HG03159 (cell line): ENCODE measurements around the gene CHODL.

ENCODE experiments used
- ATAC-seq: cut with Tn5 transposase; IDR thresholded peaks from one replicate; pipeline ENCODE4 v1.9.1; 2021; ENCODE audit warnings: mild to moderate bottlenecking, moderate library complexity; ENCODE audit not compliant: unreplicated experiment

CHODL gene, protein sequence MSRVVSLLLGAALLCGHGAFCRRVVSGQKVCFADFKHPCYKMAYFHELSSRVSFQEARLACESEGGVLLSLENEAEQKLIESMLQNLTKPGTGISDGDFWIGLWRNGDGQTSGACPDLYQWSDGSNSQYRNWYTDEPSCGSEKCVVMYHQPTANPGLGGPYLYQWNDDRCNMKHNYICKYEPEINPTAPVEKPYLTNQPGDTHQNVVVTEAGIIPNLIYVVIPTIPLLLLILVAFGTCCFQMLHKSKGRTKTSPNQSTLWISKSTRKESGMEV

DNA sequence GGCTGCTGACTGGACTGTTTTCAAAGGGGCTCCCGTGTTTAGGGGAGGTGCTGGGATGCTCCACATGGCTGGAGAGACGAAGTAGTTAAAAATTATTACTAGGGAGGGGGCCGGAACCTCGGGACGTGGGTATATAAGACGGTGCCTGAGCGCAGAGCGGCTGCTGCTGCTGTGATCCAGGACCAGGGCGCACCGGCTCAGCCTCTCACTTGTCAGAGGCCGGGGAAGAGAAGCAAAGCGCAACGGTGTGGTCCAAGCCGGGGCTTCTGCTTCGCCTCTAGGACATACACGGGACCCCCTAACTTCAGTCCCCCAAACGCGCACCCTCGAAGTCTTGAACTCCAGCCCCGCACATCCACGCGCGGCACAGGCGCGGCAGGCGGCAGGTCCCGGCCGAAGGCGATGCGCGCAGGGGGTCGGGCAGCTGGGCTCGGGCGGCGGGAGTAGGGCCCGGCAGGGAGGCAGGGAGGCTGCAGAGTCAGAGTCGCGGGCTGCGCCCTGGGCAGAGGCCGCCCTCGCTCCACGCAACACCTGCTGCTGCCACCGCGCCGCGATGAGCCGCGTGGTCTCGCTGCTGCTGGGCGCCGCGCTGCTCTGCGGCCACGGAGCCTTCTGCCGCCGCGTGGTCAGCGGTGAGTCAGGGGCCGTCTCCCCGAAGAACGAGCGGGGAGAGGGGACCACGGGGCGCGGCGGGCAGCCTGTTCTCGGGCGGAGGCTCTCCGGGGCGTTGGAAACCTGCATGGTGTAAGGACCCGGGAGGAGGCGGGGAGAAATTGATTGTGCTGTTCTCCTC is at the start of gene CHODL:
TSS of gene CHODL (plus strand) at position 163 of the 793 bp plus-strand sequence. CDS start at position 554, 391 bp downstream.
- ATAC-seq: no peak

DNA sequence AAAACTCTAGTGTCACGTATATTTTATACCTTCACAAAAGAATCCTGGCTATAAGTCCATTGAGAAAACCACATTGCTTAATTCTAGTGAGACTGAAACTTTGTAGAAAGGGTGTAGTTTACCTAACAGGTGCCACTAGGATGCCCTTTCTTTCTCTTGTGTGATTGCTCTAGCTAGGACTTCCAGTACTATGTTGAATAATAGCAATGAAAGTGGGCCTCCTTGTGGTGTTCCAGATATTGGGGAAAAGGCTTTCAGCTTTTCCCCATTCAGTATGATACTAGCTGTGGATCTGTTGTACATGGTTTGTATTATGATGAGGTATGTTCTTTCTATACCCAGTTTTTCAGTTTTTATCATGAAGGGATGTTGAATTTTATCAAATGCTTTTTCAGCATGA is 39.7 kb upstream of the CHODL start:
- no peak for ATAC-seq

DNA sequence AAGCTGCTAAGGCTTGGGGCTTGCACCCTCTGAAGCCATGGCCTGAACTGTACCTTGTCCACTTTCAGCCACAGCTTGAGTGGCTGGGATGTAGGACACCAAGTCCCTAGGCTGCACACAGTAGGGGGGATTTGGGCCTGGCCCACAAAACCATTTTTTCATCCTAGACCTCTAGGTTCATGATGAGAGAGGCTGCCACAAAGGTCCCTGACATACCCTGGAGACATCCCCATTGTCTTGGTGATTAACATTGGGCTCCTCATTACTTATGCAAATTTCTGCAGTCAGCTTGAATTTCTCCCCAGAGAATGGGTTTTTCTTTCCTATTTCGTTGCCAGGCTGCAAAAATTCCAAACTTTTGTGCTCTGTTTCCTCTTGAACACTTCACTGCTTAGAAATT is 26.3 kb upstream of the CHODL start:
- no peak for ATAC-seq

DNA sequence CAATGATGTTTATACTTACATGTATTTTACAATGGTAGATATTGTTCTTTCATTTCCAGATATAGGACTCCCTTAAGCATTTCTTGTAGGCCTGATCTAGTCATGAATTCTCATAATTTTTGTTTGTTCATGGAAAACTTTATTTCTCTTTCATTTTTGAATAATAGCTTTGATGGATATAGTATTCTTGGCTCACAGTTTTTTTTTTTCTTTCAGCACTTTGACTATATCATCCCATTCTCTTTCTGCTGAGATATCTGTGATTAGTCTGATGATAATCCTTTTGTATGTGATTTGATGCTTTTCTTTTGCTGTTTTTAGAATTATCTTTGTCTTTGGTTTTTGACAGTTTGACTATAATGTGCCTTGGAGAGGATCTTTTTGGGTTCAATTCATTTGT is 24.1 kb upstream of the CHODL start:
- no peak for ATAC-seq

DNA sequence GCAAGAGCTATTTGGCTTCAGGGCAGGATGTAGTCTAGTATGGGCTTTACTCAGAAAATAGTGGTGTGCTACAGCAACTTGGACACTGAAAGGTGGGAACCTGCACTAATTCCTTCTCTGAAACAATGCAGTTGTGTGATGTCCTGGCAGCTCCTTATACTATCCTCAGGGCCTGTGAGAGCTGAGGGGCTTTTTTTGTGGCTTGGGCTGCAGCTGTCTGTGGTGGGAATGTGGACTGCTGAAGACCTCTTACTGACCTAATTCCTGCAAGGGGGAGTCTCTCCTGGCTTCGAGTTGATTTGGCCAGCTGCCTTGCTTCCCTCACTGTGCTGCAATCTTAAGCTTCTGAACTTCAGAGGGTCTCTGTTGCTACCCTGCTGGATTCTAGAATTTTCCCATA is 22.3 kb upstream of the CHODL start:
- no peak for ATAC-seq

DNA sequence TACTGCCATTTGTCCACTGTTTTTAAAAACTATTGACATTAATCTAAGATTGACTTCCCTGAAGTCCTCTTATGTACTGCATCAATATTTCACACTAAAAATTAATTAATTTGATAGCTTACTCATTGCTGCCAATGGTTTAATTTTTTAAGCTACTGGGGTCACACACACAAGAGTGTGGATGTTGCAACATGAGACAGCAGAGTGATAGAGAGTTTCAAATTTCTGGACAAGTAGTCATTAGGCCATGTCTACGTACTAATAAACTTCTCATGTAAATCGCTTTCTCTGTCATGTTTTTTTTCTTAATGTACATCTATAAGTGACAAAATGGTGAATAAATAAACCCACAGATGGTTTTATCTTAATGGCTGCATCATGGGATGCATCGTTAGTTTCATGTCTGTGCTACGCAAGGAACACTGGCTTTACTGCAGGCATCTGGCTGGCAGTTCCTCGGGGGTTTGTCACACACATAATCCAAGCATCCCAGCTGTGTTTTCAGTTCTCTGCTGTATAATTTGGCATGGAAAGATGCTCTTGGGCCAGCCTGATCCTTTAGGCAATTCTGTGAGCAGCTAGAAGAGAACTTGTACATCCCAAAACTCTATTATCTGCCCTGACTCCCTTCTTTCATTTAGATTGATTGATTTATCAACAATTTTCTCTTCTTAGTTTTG is 16.4 kb upstream of the CHODL start:
- ATAC-seq: no peak

DNA sequence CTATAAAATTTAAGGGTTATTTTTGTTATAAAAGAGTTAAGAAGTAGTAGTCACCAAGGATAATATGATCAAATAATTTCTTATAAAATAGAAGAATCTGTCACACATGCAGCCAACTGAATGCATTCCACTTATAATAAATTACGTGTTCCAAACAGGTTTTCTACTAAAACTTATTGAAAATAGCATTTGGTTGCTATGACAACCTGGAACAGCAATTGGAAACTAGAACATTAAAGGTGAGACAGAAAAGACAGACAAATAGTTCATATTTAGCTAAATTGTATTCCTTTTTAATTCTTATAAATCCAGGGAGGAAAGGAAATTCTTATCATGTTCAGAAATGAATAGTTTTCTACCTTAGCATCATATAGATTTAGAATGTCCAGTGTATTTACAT is 9.1 kb upstream of the CHODL start:
- ATAC-seq: no peak

DNA sequence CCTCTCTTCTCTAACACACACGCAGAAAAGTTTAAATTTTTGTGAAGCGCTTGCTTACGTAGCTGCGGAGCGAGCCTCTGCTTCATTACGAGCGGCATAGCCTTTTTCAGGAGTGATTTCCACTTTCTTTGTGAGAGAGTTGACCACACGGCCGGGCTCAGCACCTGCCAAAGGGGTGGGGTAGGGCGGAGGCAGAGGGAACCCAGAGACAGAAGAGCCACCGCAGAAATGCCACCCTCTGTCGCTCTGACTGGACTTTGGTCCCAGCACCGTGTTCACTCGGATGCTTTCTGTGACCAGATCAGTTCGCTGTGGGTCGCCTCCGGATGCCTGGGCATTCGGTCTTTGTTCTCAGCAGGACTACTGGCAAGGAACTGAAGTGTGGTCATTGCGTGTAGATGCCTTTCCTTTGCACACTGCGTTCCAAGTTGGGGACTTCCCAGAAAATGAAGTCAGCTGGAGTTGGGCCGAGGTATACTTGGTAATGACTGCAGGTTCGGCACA is 883 bp downstream of the CHODL start:
- no peak for ATAC-seq

DNA sequence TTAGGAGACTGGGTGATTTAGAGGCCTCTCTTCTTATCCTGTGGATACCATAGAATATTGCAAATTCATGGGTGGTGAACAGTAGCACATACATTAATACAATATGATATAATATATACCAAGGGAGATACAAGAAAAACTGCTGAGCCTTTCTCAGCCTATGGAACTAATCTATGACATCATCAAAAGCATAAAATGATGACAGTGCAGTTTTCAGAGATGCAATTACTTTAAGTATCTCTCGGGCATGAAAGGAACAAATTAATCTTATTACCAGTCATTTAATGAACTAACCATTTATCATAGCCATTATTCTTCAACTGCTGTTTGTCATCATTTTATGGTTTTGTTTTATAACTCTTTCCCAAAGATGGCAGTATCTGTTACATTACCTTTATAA is 3.5 kb downstream of the CHODL start:
- ATAC-seq: no peak

DNA sequence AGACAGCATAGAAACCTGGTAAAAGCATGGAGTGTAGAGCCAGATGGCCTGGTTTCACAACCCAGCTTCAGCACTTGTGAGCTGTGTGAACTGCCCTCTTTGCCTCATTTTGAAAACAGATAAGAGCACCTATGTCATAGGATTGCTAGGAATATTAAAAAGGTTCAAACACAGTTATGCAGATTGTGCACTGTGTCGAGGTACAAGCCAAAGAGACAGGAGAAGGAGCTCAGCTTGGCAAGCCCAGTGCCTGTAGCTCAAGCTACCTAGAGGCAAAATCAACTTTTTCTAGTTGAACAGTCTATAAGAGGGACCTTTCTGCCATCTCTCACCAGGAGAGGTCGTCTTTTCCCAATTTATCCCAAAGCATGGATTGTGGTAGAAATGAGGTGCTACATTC is 5.0 kb downstream of the CHODL start:
- peak; percentile 68 for ATAC-seq

DNA sequence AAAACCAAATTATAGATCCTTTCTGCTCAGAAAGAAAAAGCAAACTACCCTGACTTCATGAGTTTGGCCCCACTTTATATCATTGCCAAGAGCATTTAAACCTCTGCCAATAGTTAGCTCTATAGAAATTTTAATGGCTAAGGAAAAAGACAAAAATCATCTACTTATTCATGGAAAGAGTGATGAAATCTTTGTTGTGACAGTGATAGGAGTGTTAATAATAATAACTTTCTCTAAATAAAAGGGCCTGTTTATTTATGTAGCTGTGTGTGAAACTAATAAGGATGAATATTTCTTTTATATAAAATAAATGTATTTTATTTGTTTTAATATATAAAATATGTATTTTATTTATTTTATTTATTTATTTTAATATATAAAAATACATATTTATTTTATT is 6.4 kb downstream of the CHODL start:
- no peak for ATAC-seq

DNA sequence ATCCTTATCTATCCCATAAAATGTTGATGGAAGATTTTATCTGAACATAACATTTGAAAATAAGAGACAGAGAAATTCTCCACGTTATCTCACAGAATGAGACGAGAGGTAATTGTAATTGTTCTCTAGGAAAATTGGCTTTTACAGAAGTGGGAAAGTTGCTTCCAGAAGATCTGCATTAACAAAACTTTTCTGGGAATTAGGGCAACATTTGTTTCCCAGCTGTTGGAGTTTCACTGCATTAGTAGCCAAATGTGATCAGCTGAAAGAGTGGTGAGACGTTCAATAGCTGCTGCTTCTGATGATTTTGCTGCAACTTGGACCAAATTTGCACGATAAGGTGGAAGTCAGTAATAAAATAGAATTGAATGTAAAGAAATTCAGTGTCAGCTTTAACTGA is 7.6 kb downstream of the CHODL start:
- no peak for ATAC-seq

DNA sequence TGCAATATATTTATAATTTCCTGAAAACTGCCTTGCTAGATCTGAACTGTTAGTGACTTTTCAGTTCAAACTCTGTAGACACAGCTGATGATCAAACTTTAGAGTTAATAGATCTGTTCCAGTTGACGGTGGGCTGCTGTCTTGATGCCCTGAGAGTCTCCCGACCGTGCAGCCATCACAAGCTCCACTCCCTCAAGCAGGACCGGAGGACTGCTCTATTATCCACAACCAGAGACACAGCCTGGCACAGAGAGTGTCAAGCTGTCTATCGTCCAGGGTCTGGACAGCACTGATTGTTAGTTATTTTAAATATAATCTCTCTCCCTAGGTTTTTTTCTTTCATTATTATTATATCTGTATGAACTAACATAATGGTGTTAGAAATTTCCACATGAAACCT is 8.0 kb downstream of the CHODL start:
- ATAC-seq: no peak

DNA sequence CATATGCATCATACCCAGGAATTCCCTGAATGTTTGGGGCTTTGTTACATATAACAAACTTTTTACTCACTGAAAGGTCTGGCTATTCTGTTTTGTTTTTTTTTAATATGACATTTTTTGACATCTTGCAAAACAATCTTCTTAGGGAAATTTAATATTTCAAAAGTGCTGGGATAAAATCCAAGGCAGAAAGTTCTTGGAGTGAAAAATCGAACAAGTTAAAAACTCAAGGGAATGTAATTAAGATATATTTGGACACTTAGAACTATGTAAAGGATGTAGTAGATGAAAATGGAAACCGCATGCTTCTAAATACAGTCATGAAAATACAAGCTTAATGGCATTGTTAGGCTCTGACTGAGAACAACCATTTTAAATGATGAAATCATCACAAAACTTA is 8.6 kb downstream of the CHODL start:
- no peak for ATAC-seq

DNA sequence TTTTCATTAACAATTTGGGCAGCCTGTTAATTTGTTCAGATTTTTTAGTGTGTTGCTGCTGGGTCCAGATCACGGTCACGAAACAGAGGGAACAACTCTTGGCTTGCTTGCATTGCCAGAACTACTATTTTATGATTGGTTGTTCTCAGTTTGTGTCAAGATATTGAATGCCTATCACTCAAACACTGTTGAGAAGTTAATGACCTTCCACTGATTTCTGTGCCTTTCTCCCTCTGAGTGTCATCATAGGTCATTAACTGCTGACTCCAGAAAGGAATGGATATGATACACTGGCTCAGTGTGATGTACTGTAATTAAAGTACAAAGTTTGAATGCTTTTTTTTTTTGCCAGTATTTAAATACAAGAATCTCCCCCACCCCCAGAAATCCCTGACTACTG is 9.2 kb downstream of the CHODL start:
- no peak for ATAC-seq

DNA sequence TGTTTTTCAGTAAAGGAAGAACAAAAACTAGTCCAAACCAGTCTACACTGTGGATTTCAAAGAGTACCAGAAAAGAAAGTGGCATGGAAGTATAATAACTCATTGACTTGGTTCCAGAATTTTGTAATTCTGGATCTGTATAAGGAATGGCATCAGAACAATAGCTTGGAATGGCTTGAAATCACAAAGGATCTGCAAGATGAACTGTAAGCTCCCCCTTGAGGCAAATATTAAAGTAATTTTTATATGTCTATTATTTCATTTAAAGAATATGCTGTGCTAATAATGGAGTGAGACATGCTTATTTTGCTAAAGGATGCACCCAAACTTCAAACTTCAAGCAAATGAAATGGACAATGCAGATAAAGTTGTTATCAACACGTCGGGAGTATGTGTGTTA is 21.3 kb downstream of the CHODL start:
- no peak for ATAC-seq

DNA sequence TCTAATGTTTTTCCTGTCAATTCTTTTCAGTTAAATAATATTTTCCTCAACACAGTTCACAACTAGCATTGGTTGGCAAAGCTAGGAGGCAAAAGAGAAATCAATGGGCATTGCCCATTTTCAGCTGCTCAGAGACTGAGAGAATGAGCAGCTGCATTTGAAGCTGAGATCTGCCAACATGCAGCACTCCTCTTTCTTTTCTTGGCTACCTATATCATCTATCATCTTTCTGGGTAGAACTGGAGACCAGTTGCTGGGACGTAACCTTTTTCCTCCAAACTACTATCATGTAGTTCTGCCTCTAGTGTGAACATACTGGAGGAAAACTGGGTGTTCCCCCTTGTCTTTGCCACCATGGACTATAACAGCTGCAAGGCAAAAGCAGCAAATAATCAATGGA is 22.9 kb downstream of the CHODL start:
- no peak for ATAC-seq

DNA sequence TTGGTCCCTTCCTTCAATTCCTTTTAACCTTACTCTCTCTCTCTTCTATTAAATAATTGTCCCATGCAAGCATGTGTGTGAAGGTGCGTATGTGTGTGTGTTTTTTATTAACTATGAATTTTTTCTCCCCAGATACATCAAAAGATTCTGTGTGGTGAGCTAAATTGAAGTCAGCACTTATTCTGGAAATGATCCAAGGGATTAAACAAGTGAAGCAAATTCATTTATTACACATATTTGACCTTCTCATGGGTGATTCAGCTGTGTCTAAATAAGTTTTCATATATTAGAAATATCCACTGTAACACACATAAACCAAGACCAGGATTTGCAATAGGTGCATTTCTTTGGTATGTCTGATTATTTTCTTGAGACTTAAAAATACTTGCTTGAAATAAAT is 24.3 kb downstream of the CHODL start:
- ATAC-seq: no peak

DNA sequence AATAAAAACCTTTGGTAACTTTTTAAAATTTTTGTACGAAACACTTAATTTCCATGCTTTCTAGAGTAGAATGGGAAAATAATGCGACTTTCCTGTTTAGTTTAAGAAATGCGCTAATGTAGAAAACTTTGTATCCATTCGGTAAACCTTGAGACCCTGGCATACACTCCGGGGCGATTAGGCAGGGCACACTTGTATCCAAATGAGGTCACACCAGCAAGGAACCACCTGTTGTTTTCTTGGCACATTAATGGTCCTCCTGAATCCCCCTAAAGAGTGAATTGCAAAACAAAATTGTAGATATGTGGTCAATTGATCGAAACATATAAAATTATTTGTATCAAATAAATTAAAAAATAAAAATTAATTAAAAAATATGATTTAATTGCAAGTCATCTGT is 25.2 kb downstream of the CHODL start:
- no peak for ATAC-seq

DNA sequence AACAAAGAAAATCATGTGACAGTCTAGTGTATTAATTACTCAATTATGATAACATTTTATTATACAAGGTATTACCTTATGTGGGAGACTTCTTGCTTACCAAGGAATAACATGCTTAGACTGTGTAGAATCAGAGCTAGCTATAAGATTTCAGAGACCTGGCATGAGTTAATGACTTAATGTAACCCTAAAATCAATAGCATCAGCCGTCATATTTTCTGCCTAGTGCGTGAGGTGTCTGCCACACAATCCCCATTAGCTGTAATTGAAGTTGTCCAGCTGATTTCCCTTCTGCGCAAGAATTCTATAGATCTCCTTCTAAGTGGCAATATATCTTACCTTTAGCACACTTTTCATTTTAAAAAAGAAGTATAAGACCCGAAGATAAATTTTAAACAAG is 28.8 kb downstream of the CHODL start:
- no peak for ATAC-seq

DNA sequence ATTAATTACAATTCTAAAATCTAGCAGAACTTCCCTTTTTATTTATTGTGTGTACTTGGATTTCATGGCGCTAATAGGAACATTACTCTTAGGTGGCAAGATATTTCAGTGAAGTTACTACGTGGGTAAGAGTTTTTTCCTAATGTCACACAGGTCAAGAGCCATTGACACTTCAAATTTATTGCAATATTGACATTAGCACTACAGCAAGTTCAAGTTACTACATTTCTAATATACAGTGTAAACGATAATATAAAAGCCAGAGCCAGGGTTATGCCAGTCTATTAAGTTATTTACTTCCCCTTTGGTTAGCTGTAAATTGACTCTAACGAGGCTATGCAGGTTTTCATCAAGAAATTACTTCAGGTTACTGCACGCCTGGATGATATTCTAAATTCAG is 29.7 kb downstream of the CHODL start:
- no peak for ATAC-seq

DNA sequence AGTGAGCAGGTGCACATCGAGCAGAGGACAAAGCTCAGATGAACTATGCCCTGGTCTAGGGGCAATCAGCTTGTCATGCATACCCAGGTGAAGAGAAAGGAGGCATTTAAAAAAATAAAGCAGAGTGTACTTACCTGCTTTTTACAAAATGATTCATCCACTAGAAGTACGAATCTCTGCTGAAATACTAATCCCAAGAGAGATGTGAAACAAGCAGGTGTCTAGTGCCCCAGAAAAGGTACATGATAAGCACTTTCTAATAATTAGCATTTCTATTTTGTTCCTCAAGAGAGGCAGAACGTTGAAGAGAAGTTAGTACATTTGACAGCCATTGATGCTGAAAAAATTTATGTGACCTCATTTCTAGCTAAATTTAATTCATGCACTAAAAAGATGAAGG is 31.1 kb downstream of the CHODL start:
- ATAC-seq: no peak
